Neural cell (in vitro differentiated cells): ENCODE results near the gene FPGS. TPM values are rescaled to one million over a fixed set of nuclear protein-coding genes. Genes with fewer than 3 reads are reported as not detected.

Experiments used
- H2AFZ ChIP-seq: fragments of 200-600, 300-800 bp; sonication (generic), shearing (Covaris generic); 2 replicates; pipeline ENCODE4 v1.6.0; 2014; ENCODE audit warnings: low read depth, mild to moderate bottlenecking, antibody characterized with exemption, low read length, moderate library complexity
- H3F3A ChIP-seq: fragments of 200-600 bp; shearing (Covaris generic); 2 replicates; pipeline ENCODE4 v1.6.1; 2016; ENCODE audit warnings: mild to moderate bottlenecking, moderate library complexity, mixed read lengths, antibody characterized with exemption, low read length; ENCODE audit not compliant: insufficient read depth, poor library complexity, severe bottlenecking
- H3K27ac ChIP-seq: fragments of 200-600, 300-800 bp; sonication (generic), shearing (Covaris generic); 2 replicates; pipeline ENCODE4 v1.5.1; 2014; ENCODE audit warnings: mild to moderate bottlenecking, low read length, moderate library complexity
- H3K27me3 ChIP-seq: fragments of 300-800, 200-600 bp; sonication (generic), shearing (Covaris generic); 2 replicates; pipeline ENCODE4 v1.6.0; 2014; ENCODE audit warnings: mild to moderate bottlenecking, low read depth, low read length, moderate library complexity; ENCODE audit not compliant: insufficient read depth
- H3K36me3 ChIP-seq: fragments of 300-800, 200-600 bp; sonication (generic), shearing (Covaris generic); 2 replicates; pipeline ENCODE4 v1.5.1; 2014; ENCODE audit warnings: mild to moderate bottlenecking, antibody characterized with exemption, low read length, moderate library complexity; ENCODE audit not compliant: insufficient read depth
- H3K4me2 ChIP-seq: fragments of 300-800, 200-600 bp; sonication (generic), shearing (Covaris generic); 2 replicates; pipeline ENCODE4 v1.6.0; 2014; ENCODE audit warnings: mild to moderate bottlenecking, low read length
- H3K4me3 ChIP-seq: fragments of 300-800, 200-600 bp; sonication (generic), shearing (Covaris generic); 2 replicates; pipeline ENCODE4 v1.5.1; 2014; ENCODE audit warnings: mild to moderate bottlenecking, low read length, moderate library complexity
- H3K79me2 ChIP-seq: fragments of 200-600 bp; shearing (Covaris generic); replicated peaks from 2 replicates; pipeline ENCODE4 v1.6.0; 2014; ENCODE audit warnings: mild to moderate bottlenecking, low read length, moderate library complexity; ENCODE audit not compliant: insufficient read depth
- H3K9ac ChIP-seq: fragments of 300-800, 200-600 bp; sonication (generic), shearing (Covaris generic); 2 replicates; pipeline ENCODE4 v1.6.1; 2016; ENCODE audit warnings: mild to moderate bottlenecking, low read length, mixed read lengths
- H3K9me2 ChIP-seq: fragments of 200-600 bp; shearing (Covaris generic); 2 replicates; pipeline ENCODE4 v1.6.1; 2016; ENCODE audit warnings: mild to moderate bottlenecking, low read length, mixed read lengths; ENCODE audit not compliant: insufficient read depth
- H3K9me3 ChIP-seq: fragments of 200-600, 300-800 bp; sonication (generic), shearing (Covaris generic); 2 replicates; pipeline ENCODE4 v1.6.1; 2016; ENCODE audit warnings: mild to moderate bottlenecking, mixed run types, low read length, moderate library complexity, mixed read lengths
- H4K20me1 ChIP-seq: fragments of 200-600 bp; shearing (Covaris generic); 2 replicates; pipeline ENCODE4 v1.6.1; 2016; ENCODE audit warnings: mild to moderate bottlenecking, mixed run types; ENCODE audit not compliant: insufficient read depth
- EP300 ChIP-seq: fragments of 450-650 bp; conservative IDR thresholded peaks from 2 replicates; pipeline ENCODE4 v1.6.1; 2014; ENCODE audit warnings: antibody characterized with exemption, mild to moderate bottlenecking, moderate library complexity; ENCODE audit not compliant: poor library complexity, severe bottlenecking
- EZH2 ChIP-seq: fragments of 200-600, 300-800 bp; shearing (Covaris generic), sonication (generic); IDR thresholded peaks from 2 replicates; pipeline ENCODE4 v1.6.1; 2014; ENCODE audit warnings: antibody characterized with exemption, low read length, borderline replicate concordance, mild to moderate bottlenecking; ENCODE audit not compliant: insufficient read depth, poor library complexity, severe bottlenecking
- MXI1 ChIP-seq: fragments of 450-650 bp; conservative IDR thresholded peaks from 2 replicates; pipeline ENCODE4 v1.6.1; 2014; ENCODE audit warnings: antibody characterized with exemption, mild to moderate bottlenecking; ENCODE audit not compliant: poor library complexity, severe bottlenecking
- POLR2AphosphoS5 ChIP-seq: IDR thresholded peaks from 2 replicates; pipeline ENCODE4 v1.6.1; 2012
- RAD21 ChIP-seq: fragments of 450-650 bp; conservative IDR thresholded peaks from 2 replicates; pipeline ENCODE4 v1.6.1; 2014; ENCODE audit warnings: antibody characterized with exemption, mild to moderate bottlenecking, moderate library complexity
- SMC3 ChIP-seq: fragments of 450-650 bp; conservative IDR thresholded peaks from 2 replicates; pipeline ENCODE4 v1.6.1; 2014; ENCODE audit warnings: antibody characterized with exemption, mild to moderate bottlenecking, moderate library complexity; ENCODE audit not compliant: poor library complexity
- TAF1 ChIP-seq: IDR thresholded peaks from 2 replicates; pipeline ENCODE4 v1.6.1; 2012; ENCODE audit warnings: low read depth
- polyA plus RNA-seq: library from polyadenylated mRNA; depleted of rRNA; stranded (reverse); fragments of >200 nt; gene quantifications from 2 replicates; pipeline ENCODE4 v1.2.3, GENCODE V29; 2014
- TF ChIP-seq, protein P1 (sequence below): IDR thresholded peaks from 2 replicates; pipeline ENCODE4 v1.6.1; 2012; ENCODE audit warnings: borderline replicate concordance
- TF ChIP-seq, protein P2 (sequence below): fragments of 450-650 bp; IDR thresholded peaks from 2 replicates; pipeline ENCODE4 v1.5.1; 2014; ENCODE audit warnings: antibody characterized with exemption, mild to moderate bottlenecking, moderate library complexity; ENCODE audit not compliant: poor library complexity, severe bottlenecking

FPGS gene
- polyA plus RNA-seq, 1 donor from 2014 or later, result 38.4 TPM

DNA sequence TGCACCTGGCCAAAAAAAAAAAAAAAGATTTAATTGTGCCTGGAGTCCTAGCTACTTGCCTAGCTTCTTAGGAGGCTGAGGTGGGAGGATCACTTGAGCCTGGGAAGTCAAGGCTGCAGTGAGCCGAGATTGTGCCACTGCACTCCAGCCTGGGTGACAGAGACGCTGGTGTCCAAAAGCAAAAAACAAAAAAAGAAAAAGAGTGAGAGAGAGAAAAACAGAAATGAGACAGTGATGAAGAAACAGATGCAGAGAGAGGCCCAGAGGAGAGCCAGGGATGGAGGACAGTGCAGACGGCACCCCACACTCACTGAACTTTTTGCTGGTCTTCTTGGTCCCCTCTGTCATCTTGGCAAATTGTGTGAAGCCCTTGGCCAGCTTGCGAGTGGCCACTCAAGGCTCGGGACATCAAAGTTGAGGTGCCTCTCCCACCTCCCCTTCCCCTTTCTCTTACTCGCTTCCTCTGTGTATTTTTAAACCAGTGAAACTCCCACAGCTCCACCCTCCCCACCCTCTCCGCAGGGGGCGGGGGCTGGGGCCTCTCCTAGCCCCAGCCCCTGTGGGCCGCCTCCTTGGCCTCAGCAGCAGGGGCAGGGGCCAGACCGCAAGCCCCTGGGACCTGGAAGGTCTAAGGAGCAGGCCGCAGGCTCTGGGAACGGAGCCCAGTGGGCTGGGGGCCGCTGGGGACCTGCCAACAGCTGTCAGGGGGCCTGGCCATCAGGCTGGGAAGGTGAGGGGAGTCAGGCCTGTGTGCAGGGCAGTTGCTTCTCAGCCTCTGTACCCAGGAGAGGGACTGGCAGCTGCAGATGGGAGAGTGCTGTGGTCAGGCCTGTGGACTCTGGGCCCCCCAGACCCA is 24.2 kb upstream of the FPGS start, which contains the start of gene SH2D3C:
Gene SH2D3C (minus strand): TSS at position 387 of the 856 bp plus-strand sequence. CDS start 39 bp downstream, at position 348.
- Histone ChIP-seq H3K27ac (no peak within 1 kb of the TSS), H2AFZ (no peak within 1 kb of the TSS), H3K9me3 (no peaks in the 10 kb centered on the region), H4K20me1 (no peaks in the 10 kb centered on the region), H3K9ac (no peak within 1 kb of the TSS), H3K27me3 (no peaks in the 10 kb centered on the region), H3K9me2 (no peaks in the 10 kb centered on the region), H3K4me2 (no peak within 1 kb of the TSS), H3K36me3 (no peaks in the 10 kb centered on the region), H3K79me2 (no peaks in the 10 kb centered on the region), H3K4me3 (no peak within 1 kb of the TSS), H3F3A (no peaks in the 10 kb centered on the region)
- TF ChIP-seq SMC3 (no peak), RAD21 (no peak), EP300 (no peak), TAF1 (no peak), POLR2AphosphoS5 (no peak), MXI1 (no peak), EZH2 (no peak)
- TF ChIP-seq, protein P1, sequence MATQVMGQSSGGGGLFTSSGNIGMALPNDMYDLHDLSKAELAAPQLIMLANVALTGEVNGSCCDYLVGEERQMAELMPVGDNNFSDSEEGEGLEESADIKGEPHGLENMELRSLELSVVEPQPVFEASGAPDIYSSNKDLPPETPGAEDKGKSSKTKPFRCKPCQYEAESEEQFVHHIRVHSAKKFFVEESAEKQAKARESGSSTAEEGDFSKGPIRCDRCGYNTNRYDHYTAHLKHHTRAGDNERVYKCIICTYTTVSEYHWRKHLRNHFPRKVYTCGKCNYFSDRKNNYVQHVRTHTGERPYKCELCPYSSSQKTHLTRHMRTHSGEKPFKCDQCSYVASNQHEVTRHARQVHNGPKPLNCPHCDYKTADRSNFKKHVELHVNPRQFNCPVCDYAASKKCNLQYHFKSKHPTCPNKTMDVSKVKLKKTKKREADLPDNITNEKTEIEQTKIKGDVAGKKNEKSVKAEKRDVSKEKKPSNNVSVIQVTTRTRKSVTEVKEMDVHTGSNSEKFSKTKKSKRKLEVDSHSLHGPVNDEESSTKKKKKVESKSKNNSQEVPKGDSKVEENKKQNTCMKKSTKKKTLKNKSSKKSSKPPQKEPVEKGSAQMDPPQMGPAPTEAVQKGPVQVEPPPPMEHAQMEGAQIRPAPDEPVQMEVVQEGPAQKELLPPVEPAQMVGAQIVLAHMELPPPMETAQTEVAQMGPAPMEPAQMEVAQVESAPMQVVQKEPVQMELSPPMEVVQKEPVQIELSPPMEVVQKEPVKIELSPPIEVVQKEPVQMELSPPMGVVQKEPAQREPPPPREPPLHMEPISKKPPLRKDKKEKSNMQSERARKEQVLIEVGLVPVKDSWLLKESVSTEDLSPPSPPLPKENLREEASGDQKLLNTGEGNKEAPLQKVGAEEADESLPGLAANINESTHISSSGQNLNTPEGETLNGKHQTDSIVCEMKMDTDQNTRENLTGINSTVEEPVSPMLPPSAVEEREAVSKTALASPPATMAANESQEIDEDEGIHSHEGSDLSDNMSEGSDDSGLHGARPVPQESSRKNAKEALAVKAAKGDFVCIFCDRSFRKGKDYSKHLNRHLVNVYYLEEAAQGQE, result no peak
- TF ChIP-seq, protein P2, sequence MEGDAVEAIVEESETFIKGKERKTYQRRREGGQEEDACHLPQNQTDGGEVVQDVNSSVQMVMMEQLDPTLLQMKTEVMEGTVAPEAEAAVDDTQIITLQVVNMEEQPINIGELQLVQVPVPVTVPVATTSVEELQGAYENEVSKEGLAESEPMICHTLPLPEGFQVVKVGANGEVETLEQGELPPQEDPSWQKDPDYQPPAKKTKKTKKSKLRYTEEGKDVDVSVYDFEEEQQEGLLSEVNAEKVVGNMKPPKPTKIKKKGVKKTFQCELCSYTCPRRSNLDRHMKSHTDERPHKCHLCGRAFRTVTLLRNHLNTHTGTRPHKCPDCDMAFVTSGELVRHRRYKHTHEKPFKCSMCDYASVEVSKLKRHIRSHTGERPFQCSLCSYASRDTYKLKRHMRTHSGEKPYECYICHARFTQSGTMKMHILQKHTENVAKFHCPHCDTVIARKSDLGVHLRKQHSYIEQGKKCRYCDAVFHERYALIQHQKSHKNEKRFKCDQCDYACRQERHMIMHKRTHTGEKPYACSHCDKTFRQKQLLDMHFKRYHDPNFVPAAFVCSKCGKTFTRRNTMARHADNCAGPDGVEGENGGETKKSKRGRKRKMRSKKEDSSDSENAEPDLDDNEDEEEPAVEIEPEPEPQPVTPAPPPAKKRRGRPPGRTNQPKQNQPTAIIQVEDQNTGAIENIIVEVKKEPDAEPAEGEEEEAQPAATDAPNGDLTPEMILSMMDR, result no peak

DNA sequence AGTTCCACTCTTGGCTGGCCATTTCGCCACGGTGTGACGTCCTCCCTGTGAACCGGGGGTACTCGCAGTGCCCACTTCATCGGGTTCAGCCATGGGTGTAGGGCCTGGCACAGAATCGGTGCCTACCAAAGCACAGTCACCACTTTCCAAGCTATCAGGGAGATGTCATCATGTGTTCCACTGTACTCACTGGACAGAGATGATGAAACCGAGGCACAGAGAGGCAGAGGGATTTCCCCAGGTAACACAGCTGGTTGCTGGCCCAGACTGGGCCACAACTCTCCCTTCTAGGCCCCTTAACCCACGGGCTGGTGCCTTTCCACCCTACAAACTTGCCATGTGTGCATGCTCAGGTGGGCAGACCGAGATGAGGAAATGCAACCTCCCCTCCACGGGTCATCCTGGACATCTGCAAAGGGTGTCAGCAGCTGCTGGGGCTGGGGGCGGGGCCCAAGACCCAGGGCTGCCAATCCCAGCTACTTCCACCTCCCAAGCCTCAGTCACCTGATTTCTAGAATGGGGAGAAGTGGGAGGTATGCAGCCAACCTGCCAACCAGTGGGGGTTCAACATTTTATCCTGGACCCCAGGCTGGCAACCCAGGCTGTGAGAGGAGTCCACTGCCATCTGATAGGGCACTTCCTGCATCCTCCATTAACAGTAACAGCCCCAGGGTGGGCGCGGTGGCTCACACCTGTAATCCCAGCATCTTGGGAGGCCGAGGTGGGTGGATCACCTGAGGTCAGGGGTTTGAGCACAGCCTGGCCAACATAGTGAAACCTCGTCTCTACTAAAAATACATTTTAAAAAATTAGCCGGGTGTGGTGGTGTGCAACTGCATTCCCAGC is 23.3 kb upstream of the FPGS start:
- no peak overlapping the region for H3K4me3 ChIP-seq
- H3K9ac ChIP-seq, result no peak overlapping the region
- no peak overlapping the region for H3K27ac ChIP-seq
- H3K9me3 ChIP-seq, result no peaks in the 10 kb centered on the region
- H4K20me1 ChIP-seq, result no peaks in the 10 kb centered on the region
- no peaks in the 10 kb centered on the region for H3K79me2 ChIP-seq
- no peak overlapping the region for H2AFZ ChIP-seq
- no peak overlapping the region for H3K4me2 ChIP-seq
- no peaks in the 10 kb centered on the region for H3K9me2 ChIP-seq
- no peaks in the 10 kb centered on the region for H3K27me3 ChIP-seq
- TF ChIP-seq, protein P1, result no peak
- no peak for TF ChIP-seq MXI1
- TF ChIP-seq TAF1, result no peak
- no peak for TF ChIP-seq EP300
- TF ChIP-seq, protein P2, result no peak
- no peak for TF ChIP-seq EZH2
- no peak for TF ChIP-seq POLR2AphosphoS5
- TF ChIP-seq RAD21, result no peak
- TF ChIP-seq SMC3, result no peak
- no peaks in the 10 kb centered on the region for H3F3A ChIP-seq
- H3K36me3 ChIP-seq, result no peaks in the 10 kb centered on the region
